ENCODE data around the gene PRKAG1.

PRKAG1 gene

GRCh38 chr12:48972213-48972951, 46.2 kb downstream of the PRKAG1 start:
- Histone ChIP-seq H3K27me3 (ENCODE audit: low read depth) (no peaks in the 10 kb centered on the region), H3K36me3 (replicated peaks) (no peaks in the 10 kb centered on the region), H3K4me1 (peaks cover 8% of the 10 kb centered on the region), H3K9me3 (no peaks in the 10 kb centered on the region), H3K4me3 (no peak overlapping the region)
- in situ Hi-C loops (cut with MboI; ENCODE audit: low sequenced_read_pairs) = no loop called here
- DNase-seq (ENCODE audit: low spot score in 2 of 2) = no peak

- peaks cover 8% of the 10 kb centered on the region for H3K4me1 ChIP-seq
- H3K36me3 ChIP-seq (replicated peaks) = no peaks in the 10 kb centered on the region
- no peaks in the 10 kb centered on the region for H3K9me3 ChIP-seq
- no peaks in the 10 kb centered on the region for H3K27me3 ChIP-seq (ENCODE audit: low read depth)
- peak overlapping the region; percentile 40 for H3K4me3 ChIP-seq
- in situ Hi-C loops (cut with MboI; ENCODE audit: low sequenced_read_pairs) = no loop called here
- DNase-seq (ENCODE audit: low spot score in 2 of 2) = no peak
These were observed 47.8 kb downstream of the PRKAG1 start for GRCh38 chr12:48970702-48971334.

GRCh38 chr12:48969833-48970701, 48.5 kb downstream of the PRKAG1 start:
- Histone ChIP-seq H3K9me3 (no peaks in the 10 kb centered on the region), H3K4me3 (peak overlapping the region; percentile 40), H3K36me3 (replicated peaks) (no peaks in the 10 kb centered on the region), H3K27me3 (ENCODE audit: low read depth) (no peaks in the 10 kb centered on the region), H3K4me1 (peaks cover 8% of the 10 kb centered on the region)
- in situ Hi-C loops (cut with MboI; ENCODE audit: low sequenced_read_pairs) = no loop called here
- no peak for DNase-seq (ENCODE audit: low spot score in 2 of 2)

- DNase-seq (ENCODE audit: low spot score in 2 of 2) = no peak
- H3K9me3 ChIP-seq = no peaks in the 10 kb centered on the region
- no peaks in the 10 kb centered on the region for H3K27me3 ChIP-seq (ENCODE audit: low read depth)
- in situ Hi-C loops (cut with MboI; ENCODE audit: low sequenced_read_pairs) = no loop called here
- no peak overlapping the region for H3K4me3 ChIP-seq
- no peaks in the 10 kb centered on the region for H3K36me3 ChIP-seq (replicated peaks)
- peaks cover 8% of the 10 kb centered on the region for H3K4me1 ChIP-seq
These were observed 49.3 kb downstream of the PRKAG1 start for GRCh38 chr12:48969160-48969771.

- in situ Hi-C loops (cut with MboI; ENCODE audit: low sequenced_read_pairs) = no loop called here
- Histone ChIP-seq H3K4me1 (peaks cover 8% of the 10 kb centered on the region), H3K9me3 (no peaks in the 10 kb centered on the region), H3K27me3 (ENCODE audit: low read depth) (no peaks in the 10 kb centered on the region), H3K4me3 (no peak overlapping the region), H3K36me3 (replicated peaks) (no peaks in the 10 kb centered on the region)
- DNase-seq (ENCODE audit: low spot score in 2 of 2) = no peak
These were observed 50.1 kb downstream of the PRKAG1 start for GRCh38 chr12:48968467-48968866.

GRCh38 chr12:48967991-48968390, 50.6 kb downstream of the PRKAG1 start:
- Histone ChIP-seq H3K27me3 (ENCODE audit: low read depth) (no peaks in the 10 kb centered on the region), H3K4me1 (peaks cover 8% of the 10 kb centered on the region), H3K36me3 (replicated peaks) (no peaks in the 10 kb centered on the region), H3K9me3 (no peaks in the 10 kb centered on the region), H3K4me3 (no peak overlapping the region)
- DNase-seq (ENCODE audit: low spot score in 2 of 2) = no peak
- in situ Hi-C loops (cut with MboI; ENCODE audit: low sequenced_read_pairs) = no loop called here

- no peak overlapping the region for H3K4me3 ChIP-seq
- H3K9me3 ChIP-seq = no peaks in the 10 kb centered on the region
- in situ Hi-C loops (cut with MboI; ENCODE audit: low sequenced_read_pairs) = no loop called here
- DNase-seq (ENCODE audit: low spot score in 2 of 2) = no peak
- H3K4me1 ChIP-seq = peaks cover 8% of the 10 kb centered on the region
- H3K36me3 ChIP-seq (replicated peaks) = no peaks in the 10 kb centered on the region
- no peaks in the 10 kb centered on the region for H3K27me3 ChIP-seq (ENCODE audit: low read depth)
These were observed 52.2 kb downstream of the PRKAG1 start for GRCh38 chr12:48966177-48966895.

GRCh38 chr12:48965298-48965838, 53.2 kb downstream of the PRKAG1 start:
- Histone ChIP-seq H3K27me3 (ENCODE audit: low read depth) (no peaks in the 10 kb centered on the region), H3K4me3 (no peak overlapping the region), H3K4me1 (no peaks in the 10 kb centered on the region; the same call in 1 of the 2 replicates), H3K9me3 (no peaks in the 10 kb centered on the region), H3K36me3 (replicated peaks) (no peaks in the 10 kb centered on the region)
- DNase-seq (ENCODE audit: low spot score in 2 of 2) = peak in 1 of 2 experiments; percentile 24
- in situ Hi-C loops (cut with MboI; ENCODE audit: low sequenced_read_pairs) = no loop called here

GRCh38 chr12:48961801-48962200, 56.8 kb downstream of the PRKAG1 start:
- H3K4me3 ChIP-seq = no peak overlapping the region
- no peaks in the 10 kb centered on the region for H3K9me3 ChIP-seq
- H3K36me3 ChIP-seq (replicated peaks) = no peaks in the 10 kb centered on the region
- no peaks in the 10 kb centered on the region; the same call in 1 of the 2 replicates for H3K4me1 ChIP-seq
- no peaks in the 10 kb centered on the region for H3K27me3 ChIP-seq (ENCODE audit: low read depth)
- in situ Hi-C loops (cut with MboI; ENCODE audit: low sequenced_read_pairs) = no loop called here
- no peak for DNase-seq (ENCODE audit: low spot score in 2 of 2)

GRCh38 chr12:48961331-48961730, 57.2 kb downstream of the PRKAG1 start:
- no peak for DNase-seq (ENCODE audit: low spot score in 2 of 2)
- Histone ChIP-seq H3K27me3 (ENCODE audit: low read depth) (no peaks in the 10 kb centered on the region), H3K9me3 (no peaks in the 10 kb centered on the region), H3K4me1 (no peaks in the 10 kb centered on the region; the same call in 1 of the 2 replicates), H3K36me3 (replicated peaks) (no peaks in the 10 kb centered on the region), H3K4me3 (no peak overlapping the region)
- in situ Hi-C loops (cut with MboI; ENCODE audit: low sequenced_read_pairs) = no loop called here

GRCh38 chr12:48960834-48961233, 57.7 kb downstream of the PRKAG1 start:
- Histone ChIP-seq H3K9me3 (no peaks in the 10 kb centered on the region), H3K36me3 (replicated peaks) (no peaks in the 10 kb centered on the region), H3K4me3 (no peak overlapping the region), H3K4me1 (no peaks in the 10 kb centered on the region; the same call in 1 of the 2 replicates), H3K27me3 (ENCODE audit: low read depth) (no peaks in the 10 kb centered on the region)
- no peak for DNase-seq (ENCODE audit: low spot score in 2 of 2)
- in situ Hi-C loops (cut with MboI; ENCODE audit: low sequenced_read_pairs) = no loop called here

- H3K4me1 ChIP-seq = peaks cover 10% of the 10 kb centered on the region
- H3K27me3 ChIP-seq (ENCODE audit: low read depth) = no peaks in the 10 kb centered on the region
- H3K4me3 ChIP-seq = peak overlapping the region; percentile 91
- in situ Hi-C loops (cut with MboI; ENCODE audit: low sequenced_read_pairs) = no loop called here
- H3K9me3 ChIP-seq = no peaks in the 10 kb centered on the region
- H3K36me3 ChIP-seq (replicated peaks) = peaks cover 12% of the 10 kb centered on the region
- no peak for DNase-seq (ENCODE audit: low spot score in 2 of 2)
These were observed 60.6 kb downstream of the PRKAG1 start for GRCh38 chr12:48958049-48958388.
